Skeletal muscle tissue (tissue), 4 donors: ENCODE data around the gene MTA3. TPM values are rescaled to one million over a fixed set of nuclear protein-coding genes. Genes with fewer than 3 reads are reported as not detected.
A peak's percentile ranks its signal among the peaks of the same experiment; 100 is the strongest.

ENCODE experiments used
- H3K27ac ChIP-seq: one replicate; pipeline ENCODE4 v1.7.0; 2013; ENCODE audit warnings: mild to moderate bottlenecking, low read depth, low read length, inconsistent platforms
- H3K27me3 ChIP-seq, 3 donors: one replicate each; pipeline ENCODE4 v1.7.0; 2013; ENCODE audit warnings: low read length in 3 of 3; ENCODE audit not compliant: control insufficient read depth in 3 of 3, insufficient read depth in 3 of 3
- H3K36me3 ChIP-seq, 3 donors: one replicate each; pipeline ENCODE4 v1.7.0; 2013; ENCODE audit warnings: low read length in 3 of 3; ENCODE audit not compliant: control insufficient read depth in 3 of 3, insufficient read depth in 3 of 3
- H3K4me1 ChIP-seq, 3 donors: one replicate each; pipeline ENCODE4 v1.7.0; 2013; ENCODE audit warnings: low read length in 3 of 3, mild to moderate bottlenecking in 3 of 3; ENCODE audit not compliant: control insufficient read depth in 3 of 3, insufficient read depth in 3 of 3
- H3K4me3 ChIP-seq, 3 donors: one replicate each; pipeline ENCODE4 v1.7.0; 2013; ENCODE audit warnings: low read length in 3 of 3
- H3K9ac ChIP-seq, 3 donors: one replicate each; pipeline ENCODE4 v1.7.0; 2013; ENCODE audit warnings: low read length in 3 of 3, mild to moderate bottlenecking in 3 of 3, moderate library complexity in 2 of 3, low read depth in 1 of 3
- H3K9me3 ChIP-seq, 3 donors: one replicate each; pipeline ENCODE4 v1.7.0; 2013; ENCODE audit warnings: low read length in 3 of 3; ENCODE audit not compliant: control insufficient read depth in 3 of 3
- total RNA-seq: library from RNA; depleted of rRNA; stranded (reverse); fragments of >200 nt; gene quantifications from one replicate; pipeline ENCODE4 v1.2.3, GENCODE V29; 2014
- donor health status: Osteomylitis.

The MTA3 gene
- total RNA-seq, 1 donor from 2014 or later = 26.6 TPM

DNA sequence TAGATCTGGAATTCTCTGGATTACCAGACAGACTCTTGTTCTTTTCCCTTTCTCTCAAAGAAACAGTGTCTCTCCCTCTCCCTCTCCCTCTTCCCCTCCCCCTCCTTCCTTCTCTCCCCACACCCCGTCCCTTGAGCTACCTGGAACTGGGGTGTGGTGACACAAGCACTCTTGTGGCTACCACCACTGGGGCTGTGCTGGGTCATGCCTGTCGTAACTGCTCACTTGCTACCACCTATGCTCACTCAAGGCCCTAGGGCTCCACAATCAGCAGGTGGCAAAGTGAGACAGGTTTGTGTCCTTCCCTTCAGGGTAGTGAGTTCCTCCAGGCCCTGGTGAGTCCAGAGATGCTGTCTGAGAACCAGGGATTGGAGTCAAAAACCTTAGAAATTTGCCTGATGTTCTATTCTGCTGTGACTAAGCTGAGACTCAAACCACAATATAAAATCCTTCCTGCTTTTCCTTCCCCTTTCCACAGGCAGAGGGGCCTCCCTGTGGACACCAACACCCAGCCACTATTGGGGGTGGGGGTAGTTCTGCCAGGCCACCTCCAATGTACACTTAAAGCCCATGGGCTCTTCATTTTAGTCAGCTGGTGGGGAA is 124.7 kb downstream of the MTA3 start:
- no peak overlapping the region for H3K9ac ChIP-seq
- no peaks in the 10 kb centered on the region for H3K36me3 ChIP-seq
- no peaks in the 10 kb centered on the region for H3K27me3 ChIP-seq
- H3K4me3 ChIP-seq = no peak overlapping the region
- H3K27ac ChIP-seq = peak overlapping the region; percentile 41
- no peaks in the 10 kb centered on the region for H3K9me3 ChIP-seq
- peaks cover 2 to 9% (median 3%) of the 10 kb centered on the region in 3 donors for H3K4me1 ChIP-seq

DNA sequence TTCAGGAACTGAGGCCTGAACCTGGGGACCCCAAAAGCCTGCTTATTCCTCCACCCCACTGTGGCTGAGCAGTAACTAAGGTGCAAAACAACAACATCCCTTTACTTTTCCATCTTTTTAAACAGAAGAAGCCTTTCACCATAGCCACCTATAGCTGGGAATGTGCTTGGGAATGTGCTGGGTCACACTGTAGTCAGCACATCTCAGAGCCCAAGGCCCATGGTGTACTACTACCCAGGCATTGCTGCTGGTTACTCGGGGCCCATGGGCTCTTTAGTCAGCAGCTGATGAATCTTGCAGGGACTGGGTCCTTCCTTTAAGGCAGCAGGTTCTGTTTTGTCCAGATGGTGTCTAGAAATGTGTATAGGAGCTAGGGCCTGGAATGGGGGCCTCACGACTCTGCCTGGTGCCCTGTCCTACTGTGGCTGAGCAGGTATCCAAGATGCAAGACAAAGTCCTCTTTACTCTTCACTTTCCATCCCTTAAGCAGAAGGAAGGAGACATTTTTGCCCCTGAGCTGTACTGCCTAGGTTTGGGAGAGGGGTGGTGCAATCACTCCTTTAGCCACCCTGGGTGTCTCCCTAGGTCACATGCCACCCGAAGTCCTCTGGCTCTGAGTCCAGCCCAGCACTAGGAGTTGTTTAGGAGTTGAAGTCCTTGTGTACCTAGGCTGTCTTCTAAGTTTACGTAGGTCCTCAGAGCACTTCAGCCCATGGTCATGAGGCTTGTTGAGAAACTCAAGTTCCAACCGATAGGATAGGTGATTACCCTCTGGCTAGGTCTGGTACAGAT is 125.5 kb downstream of the MTA3 start:
- Histone ChIP-seq H3K4me3 (no peak overlapping the region), H3K9me3 (no peaks in the 10 kb centered on the region), H3K27ac (no peak overlapping the region), H3K27me3 (no peaks in the 10 kb centered on the region), H3K36me3 (no peaks in the 10 kb centered on the region), H3K4me1 (peaks cover 2 to 9% (median 3%) of the 10 kb centered on the region in 3 donors), H3K9ac (no peak overlapping the region)

DNA sequence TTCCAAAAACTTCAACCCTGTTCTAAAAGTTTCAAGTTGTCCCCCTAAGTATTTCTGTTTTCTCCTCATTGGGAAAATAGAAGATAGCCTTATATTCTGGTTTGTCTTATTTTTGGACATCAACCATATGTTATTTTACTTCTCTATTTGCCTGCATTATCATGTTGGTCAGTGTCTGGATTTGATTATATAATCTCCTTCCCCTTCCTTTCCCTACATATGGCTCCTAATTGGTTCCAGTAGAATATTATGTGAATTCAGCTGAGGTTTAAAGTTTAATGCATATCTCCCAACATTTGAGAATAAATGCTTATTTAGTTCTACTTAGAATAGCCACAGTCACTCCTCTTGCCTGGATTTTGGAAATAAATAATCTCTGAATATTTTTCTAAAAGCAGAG is 128.6 kb downstream of the MTA3 start:
- peaks cover 2 to 9% (median 3%) of the 10 kb centered on the region in 3 donors for H3K4me1 ChIP-seq
- H3K27ac ChIP-seq = no peak overlapping the region
- H3K9me3 ChIP-seq = no peaks in the 10 kb centered on the region
- H3K4me3 ChIP-seq = no peak overlapping the region
- H3K9ac ChIP-seq = no peak overlapping the region
- no peaks in the 10 kb centered on the region for H3K36me3 ChIP-seq
- H3K27me3 ChIP-seq = no peaks in the 10 kb centered on the region

DNA sequence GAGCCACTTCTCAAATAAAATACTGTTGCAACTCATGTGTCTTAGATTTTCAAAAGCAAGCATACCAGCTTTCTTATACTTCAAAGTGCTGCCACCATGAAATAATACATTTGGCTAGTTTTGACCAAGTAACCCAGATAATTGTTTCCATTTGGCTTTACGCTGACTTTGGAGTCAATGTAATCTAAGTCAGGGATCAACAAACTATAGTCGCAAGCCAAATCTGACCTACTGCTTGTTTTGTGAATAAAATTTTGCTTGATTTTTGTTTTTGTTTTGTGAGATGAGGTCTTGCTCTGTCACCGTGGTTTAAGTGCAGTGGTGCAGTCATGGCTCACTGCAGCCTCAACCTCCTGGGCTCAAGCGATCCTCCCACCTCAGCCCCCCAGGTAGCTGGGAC is 130.5 kb downstream of the MTA3 start:
- no peak overlapping the region for H3K9ac ChIP-seq
- H3K27ac ChIP-seq = no peak overlapping the region
- H3K4me1 ChIP-seq = peaks cover 0 to under 1% (median 0%) of the 10 kb centered on the region in 3 donors
- H3K27me3 ChIP-seq = no peaks in the 10 kb centered on the region
- no peaks in the 10 kb centered on the region for H3K36me3 ChIP-seq
- no peak overlapping the region for H3K4me3 ChIP-seq
- no peaks in the 10 kb centered on the region for H3K9me3 ChIP-seq

DNA sequence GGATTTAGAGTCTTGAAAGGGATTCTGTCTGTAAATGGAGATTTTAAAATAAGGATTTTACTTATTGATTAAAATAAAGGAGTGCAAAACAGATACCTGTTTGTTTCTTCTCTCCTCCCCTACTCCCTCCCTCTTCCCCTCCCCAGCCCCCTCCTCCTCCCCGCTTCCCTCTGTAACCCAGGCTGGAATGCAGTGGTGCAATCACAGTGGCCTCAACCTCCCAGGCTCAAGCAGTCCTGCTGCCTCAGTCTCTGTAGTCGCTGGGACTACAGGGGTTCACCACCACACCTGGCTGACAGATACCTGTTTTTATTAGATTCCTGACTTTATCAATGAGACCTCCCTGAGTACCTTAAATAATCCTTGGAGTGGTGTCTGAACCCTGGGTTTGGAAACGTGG is 138.4 kb downstream of the MTA3 start:
- no peaks in the 10 kb centered on the region for H3K9me3 ChIP-seq
- H3K4me1 ChIP-seq = no peaks in the 10 kb centered on the region
- no peak overlapping the region for H3K27ac ChIP-seq
- H3K4me3 ChIP-seq = no peak overlapping the region
- no peak overlapping the region for H3K9ac ChIP-seq
- H3K27me3 ChIP-seq = no peaks in the 10 kb centered on the region
- H3K36me3 ChIP-seq = peaks cover 4 to 6% (median 5%) of the 10 kb centered on the region in 3 donors

DNA sequence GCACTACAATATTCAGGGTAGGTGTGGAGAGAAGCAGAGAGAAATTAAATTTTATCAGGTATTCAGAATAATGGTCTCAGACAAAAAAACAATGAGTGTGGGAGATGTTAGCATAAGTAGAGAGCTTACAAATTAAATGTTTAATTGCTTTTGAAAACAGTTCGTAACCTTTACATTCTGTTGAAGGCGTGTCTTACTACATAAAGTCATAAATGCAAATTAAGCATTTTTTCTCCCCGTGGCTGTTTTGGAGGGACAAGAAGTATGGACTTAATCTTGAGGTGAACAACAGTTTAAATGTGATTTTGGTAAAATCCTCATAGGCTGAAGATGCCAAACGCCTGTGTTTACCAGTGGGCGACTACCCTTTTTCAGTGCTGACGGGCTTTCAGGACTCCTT is 139.7 kb downstream of the MTA3 start:
- Histone ChIP-seq H3K4me3 (no peak overlapping the region), H3K9ac (no peak overlapping the region), H3K36me3 (peaks cover 4 to 6% (median 5%) of the 10 kb centered on the region in 3 donors)

DNA sequence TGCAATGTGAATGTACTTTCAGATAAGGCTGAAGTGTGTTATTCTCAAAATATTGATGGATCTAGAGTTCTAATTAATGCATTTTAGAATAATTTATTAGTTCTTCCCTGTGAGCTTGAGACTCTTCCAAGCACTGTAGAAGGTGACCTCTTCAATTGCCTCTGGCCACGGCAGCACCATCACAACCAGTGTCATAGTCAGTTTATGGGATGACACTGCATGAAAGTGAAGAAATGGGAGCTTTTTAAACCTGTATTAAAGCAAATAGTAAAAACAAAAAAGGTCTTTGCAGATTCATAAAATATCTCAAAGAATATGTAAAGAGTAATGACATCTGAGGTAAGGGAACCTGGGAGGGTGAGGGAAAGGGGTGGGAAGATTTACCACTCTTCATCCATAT is 143.5 kb downstream of the MTA3 start:
- no peak overlapping the region for H3K9ac ChIP-seq
- peaks cover 0 to 5% (median 4%) of the 10 kb centered on the region in 3 donors for H3K36me3 ChIP-seq
- H3K9me3 ChIP-seq = no peaks in the 10 kb centered on the region
- H3K27ac ChIP-seq = no peak overlapping the region
- H3K4me1 ChIP-seq = no peaks in the 10 kb centered on the region
- no peaks in the 10 kb centered on the region for H3K27me3 ChIP-seq
- no peak overlapping the region for H3K4me3 ChIP-seq

More for the DNA sequence above, 139.7 kb downstream of the MTA3 start:
- Histone ChIP-seq H3K9me3 (no peaks in the 10 kb centered on the region), H3K27ac (no peak overlapping the region), H3K4me1 (no peaks in the 10 kb centered on the region), H3K27me3 (no peaks in the 10 kb centered on the region)

DNA sequence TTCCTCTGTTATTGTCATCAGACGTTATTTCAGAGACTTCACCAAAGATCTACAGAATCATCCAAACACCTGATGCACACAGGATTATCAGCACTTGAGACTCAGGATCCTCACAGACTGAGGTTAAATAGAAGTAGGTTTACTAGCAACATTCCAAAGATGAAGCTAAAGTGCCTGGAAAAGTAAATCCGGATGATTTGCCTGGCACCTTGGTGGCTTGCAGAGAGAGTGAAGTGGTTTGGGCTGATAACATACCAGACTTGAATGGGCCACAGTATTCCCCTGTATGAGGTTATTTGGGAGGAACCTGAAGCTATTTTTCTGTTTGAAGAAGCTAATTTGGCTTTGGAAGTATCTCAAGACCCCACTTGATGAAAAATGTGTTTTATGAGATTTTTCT is 144.5 kb downstream of the MTA3 start:
- Histone ChIP-seq H3K9ac (no peak overlapping the region), H3K27ac (no peak overlapping the region), H3K4me1 (no peaks in the 10 kb centered on the region), H3K36me3 (peaks cover 0 to 5% (median 4%) of the 10 kb centered on the region in 3 donors), H3K27me3 (no peaks in the 10 kb centered on the region), H3K9me3 (no peaks in the 10 kb centered on the region), H3K4me3 (no peak overlapping the region)

DNA sequence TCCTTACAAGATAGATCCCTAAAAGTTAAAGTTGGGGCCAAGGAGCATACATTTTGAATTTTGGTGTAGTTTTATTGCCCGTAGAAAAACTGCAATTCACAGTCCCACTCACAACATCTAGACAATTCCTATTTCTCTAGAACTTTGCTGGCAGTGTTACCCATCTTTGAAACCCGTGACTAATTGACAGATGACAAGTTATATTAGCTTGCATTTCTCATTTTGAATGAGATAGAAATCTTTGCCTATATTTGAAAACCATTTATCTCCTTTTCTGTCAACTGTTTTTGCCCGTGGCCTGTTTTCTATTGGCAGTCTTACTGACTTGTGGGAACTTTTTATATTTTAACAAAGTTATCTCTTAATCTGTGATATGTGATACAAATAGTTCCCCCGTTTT is 145.5 kb downstream of the MTA3 start:
- no peaks in the 10 kb centered on the region for H3K27me3 ChIP-seq
- H3K9me3 ChIP-seq = no peaks in the 10 kb centered on the region
- H3K36me3 ChIP-seq = peaks cover 0 to 3% (median 2%) of the 10 kb centered on the region in 3 donors
- no peak overlapping the region for H3K4me3 ChIP-seq
- no peak overlapping the region for H3K27ac ChIP-seq
- H3K9ac ChIP-seq = no peak overlapping the region
- H3K4me1 ChIP-seq = no peaks in the 10 kb centered on the region

DNA sequence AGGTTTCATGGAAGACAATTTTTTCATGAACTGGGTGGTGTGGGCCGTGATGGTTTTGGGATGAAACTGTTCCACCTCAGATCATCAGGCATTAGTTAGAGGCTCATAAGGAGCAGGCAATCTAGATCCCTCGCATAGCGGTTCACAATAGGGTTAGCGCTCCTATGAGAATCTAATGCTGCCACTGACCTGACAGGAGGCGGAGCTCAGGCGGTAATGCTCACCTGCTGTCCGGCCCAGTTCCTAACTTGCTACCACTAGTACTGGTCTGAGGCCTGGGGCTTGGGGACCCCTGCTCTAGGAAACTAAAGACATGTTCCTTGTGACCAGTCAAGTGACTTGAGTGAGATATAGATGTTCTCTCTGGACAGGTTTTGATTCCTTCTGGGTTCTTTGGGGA is 146.3 kb downstream of the MTA3 start:
- Histone ChIP-seq H3K36me3 (peaks cover 0 to 2% (median 0%) of the 10 kb centered on the region in 3 donors), H3K4me3 (no peak overlapping the region), H3K27me3 (no peaks in the 10 kb centered on the region), H3K9me3 (no peaks in the 10 kb centered on the region), H3K9ac (no peak overlapping the region), H3K27ac (no peak overlapping the region), H3K4me1 (no peaks in the 10 kb centered on the region)
